Left lobe of liver (tissue), 2 donors: ENCODE results near the gene KCNT1. TPM values are rescaled to one million over a fixed set of nuclear protein-coding genes. Genes with fewer than 3 reads are reported as not detected.

Source experiments
- ATAC-seq: fragments of 200-7000 bp; cut with Tn5 transposase; one replicate; pipeline ENCODE4 v1.9.1; 2020; ENCODE audit warnings: mild to moderate bottlenecking, moderate library complexity
- DNase-seq: peaks from one replicate; pipeline ENCODE4 v3.0.0-alpha.2; 2020; ENCODE audit warnings: low spot score
- total RNA-seq: library from RNA; stranded (reverse); gene quantifications from one replicate; pipeline ENCODE4 v1.2.1, GENCODE V29; 2021
- donor health status: DM: no; HTN: no; CAD: no; lungs with moderate emphysema.
- donor health status: DM: no; HTN: yes; CAD: no.

The KCNT1 gene
- total RNA-seq, 1 donor from 2014 or later = not detected

DNA sequence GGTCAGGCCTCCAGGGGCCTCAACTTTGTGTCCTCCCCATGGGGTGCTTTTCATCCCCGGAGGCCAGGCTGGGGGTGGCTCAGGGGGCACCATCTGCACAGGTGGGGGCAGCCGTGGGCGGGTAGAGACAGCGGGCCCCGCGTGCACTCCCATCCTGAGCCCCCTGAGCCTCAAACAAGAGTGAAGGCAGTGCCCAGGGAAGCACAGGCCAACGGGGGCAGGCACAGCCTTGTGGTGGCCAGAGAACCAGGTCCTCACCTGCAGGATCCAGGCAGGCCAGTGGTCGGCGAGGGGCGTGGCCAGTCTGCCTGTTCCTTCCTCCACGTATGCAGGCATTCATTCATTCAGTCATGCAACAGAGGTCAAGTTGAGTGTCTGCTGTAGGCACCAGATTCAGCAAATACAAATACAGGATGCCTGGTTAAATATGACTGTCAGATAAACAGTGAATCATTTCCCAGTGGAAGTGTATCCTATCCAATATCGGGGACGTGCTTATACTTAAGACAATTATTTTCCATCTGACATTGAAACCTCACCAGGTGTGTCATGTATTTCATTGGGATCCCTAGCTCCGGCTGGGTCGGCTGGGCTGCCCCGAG is 22.3 kb downstream of the KCNT1 start:
- no peak for ATAC-seq
- no peak for DNase-seq

DNA sequence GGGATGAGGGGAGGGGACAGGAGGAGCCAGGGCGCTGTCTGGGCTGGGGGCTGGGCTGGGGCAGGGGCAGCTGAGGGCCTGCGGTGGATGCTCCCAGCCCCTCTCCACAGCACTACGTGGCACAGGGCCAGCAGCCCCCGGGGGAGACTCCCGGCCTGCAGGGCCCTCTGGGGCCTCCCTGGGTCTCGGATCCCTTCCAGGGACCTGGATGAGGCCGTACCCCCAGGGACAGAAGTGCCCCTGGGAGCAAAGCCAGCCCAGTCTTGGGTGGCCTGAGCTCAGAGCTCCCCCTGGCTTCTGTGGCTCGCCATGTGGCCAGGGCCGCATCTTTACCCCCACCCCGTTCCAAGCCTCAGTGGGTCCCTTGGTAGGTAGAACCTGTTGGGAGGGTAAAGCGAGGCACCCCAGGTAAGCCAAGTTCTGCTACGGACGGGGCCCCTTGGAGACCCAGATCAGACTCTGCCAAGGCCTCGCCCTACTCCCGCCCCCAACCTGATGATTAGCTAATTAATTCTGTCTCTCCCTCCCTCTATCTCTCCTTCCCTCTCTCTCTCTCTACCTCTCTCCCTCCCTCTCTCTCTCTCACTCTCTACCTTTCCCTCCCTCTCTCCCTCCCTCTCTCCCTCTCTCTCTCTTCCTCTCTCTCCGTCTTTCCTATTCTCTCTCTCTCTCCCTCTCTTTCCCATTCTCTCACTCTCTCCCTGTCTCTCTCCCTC is 24.3 kb downstream of the KCNT1 start:
- no peak for ATAC-seq
- no peak for DNase-seq

DNA sequence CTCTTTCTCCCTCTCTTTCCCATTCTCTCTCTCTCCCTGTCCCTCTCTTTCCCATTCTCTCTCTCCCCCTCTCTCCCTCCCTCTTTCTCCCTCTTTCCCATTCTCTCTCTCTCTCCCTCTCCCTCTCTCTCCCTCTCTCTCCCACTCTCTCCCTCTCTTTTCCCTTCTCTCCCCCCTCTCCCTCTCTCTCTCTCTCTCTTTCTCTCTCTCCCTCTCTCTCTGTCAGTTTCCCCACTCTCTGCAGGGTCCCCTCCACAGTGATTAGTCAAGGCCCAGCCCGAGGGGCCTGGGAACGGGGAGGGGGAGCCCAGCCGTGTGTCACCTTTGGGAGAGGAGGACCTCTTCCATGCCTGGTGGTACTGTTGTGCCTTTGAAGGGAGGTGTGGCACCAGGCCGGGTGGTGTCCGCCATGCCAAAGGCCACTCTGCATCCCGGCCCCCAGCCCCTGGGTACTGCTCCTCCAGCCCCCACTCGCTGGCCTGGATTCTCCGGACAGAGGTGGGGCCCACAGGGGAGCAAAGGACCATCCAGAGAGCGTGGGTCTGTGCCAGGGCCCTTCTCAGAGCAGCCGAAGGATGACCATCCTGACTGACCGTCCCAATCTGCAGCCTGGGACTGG is 25.4 kb downstream of the KCNT1 start:
- DNase-seq = no peak
- no peak for ATAC-seq

DNA sequence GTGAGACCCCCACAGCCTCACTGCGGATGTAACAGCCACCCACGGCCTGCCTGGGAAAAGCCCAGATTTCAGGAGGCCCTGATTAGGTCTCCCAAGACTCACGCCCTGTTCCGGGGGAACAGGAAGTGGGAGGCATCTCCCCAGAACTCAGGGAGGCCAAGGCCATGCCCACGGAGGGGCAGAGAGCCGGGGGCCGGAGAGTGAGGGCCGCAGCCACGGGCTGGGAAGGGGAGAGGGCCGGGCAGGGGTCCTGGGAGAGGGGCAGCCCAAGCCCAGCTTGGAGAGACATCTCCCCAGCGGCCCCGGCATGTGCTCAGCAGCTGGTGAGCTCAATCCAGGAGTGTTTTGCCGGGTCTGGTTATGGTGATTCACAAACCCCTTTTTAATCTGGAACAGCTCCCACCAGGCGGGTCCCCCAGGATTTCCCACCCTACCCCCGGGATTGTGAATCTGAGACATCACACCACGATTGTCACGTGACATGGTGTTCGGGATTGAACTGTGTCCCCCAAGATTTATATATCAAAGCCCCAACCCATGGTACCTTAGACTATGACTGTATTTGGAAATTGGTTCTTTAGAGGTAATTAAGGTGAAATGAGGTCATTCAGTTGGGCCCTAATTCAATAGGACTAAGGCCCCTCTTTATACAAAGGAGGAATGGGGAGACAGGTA is 26.6 kb downstream of the KCNT1 start:
- DNase-seq (no peak), ATAC-seq (no peak)

DNA sequence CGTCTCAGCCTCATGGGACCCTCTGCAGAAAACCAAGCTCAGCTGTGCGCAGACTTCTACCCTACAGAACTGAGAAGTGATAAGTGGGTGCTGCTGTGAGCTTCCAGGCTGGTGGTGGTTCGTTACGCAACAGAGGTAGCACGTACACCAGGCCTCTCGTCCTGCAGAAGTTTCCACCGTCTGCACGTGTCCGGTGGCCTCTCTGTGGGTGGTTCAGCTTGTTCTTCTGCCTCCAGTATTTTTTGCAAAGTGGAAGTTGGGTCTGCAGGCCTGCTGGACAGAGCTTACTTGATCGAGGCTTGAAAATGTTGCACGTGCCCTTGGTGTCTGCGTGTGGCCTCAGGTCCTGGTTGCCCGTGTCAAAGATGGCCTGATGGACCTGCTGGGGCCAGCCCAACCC is 27.5 kb downstream of the KCNT1 start:
- ATAC-seq (no peak), DNase-seq (no peak)

DNA sequence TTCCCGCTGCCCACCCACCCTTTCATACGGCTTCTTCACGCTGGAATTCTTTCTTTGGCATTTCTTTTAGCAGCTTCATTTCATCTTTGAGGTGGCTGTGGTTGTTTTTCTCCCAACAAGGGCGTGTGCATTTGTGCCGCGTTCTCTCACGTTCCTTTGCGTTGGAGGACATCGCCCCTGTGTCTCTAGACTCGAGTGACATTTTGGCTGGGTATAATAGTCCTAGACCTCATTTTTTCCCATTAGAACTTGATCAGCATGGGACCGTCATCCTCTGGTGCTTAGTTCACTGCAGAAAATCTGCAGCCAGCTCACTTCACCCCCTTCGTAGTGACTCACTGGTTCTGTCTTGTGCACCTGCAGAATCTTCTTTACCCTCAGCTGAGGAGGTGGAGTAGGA is 29.5 kb downstream of the KCNT1 start:
- ATAC-seq = no peak
- no peak for DNase-seq

DNA sequence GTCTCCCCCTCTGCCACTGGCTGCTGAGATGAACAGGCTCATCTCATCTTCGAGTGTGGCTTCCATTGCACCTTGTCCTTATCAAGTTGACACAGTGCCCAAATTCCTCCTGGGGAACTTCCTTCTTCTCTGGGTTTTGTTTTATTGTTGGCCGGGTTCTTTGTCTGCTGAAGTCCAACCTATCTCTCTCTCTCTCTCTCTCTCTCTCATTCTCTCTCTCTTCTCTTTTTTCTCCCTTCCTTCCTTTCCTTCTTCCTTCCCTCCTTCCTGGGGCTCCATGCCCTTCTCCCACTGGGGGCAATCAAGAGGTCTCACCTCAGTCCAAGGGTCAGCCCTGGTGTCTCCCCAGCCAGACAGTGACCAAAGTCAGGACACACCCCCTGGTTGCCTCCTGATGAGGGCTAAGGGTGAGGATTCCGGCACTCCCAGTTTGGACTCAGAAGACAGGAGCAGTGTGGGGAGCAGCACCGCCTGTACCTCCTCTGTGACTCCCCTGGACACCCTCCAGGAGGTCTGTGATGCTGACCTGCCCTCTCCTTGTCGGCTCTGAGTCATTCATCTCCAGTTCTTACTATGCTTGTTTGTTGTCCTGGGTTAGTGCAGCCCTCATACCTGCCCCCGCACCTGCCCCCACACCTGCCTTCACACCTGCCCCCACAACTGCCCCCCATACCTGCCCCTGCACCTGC is 30.7 kb downstream of the KCNT1 start:
- ATAC-seq = no peak
- DNase-seq = no peak

DNA sequence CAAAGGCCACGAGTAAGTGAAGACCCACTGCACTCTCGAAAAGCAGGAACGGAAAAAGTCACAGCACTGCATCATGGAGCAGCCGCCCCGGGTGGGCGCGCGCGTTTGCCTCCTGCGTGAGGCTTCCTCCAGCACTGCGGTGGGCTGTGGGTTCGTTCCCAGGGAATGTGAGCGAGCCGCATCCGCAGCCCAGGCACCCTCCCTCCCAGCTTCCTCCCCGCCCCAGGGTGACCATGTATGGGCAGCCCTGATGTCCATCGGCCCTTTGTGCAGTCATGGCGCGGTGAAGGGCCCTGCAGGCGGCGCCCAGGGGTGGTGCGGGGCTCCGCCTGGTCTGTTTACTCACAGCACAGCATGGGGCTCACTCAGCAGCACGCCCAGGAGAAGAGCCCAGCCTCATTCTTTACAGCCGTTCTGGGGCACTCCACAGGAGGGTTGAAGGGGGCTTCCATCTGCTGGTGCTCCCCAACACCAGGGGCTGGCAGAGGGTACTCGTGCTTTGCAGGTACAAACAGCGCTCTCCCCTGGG is 32.7 kb downstream of the KCNT1 start:
- DNase-seq (no peak), ATAC-seq (no peak)

DNA sequence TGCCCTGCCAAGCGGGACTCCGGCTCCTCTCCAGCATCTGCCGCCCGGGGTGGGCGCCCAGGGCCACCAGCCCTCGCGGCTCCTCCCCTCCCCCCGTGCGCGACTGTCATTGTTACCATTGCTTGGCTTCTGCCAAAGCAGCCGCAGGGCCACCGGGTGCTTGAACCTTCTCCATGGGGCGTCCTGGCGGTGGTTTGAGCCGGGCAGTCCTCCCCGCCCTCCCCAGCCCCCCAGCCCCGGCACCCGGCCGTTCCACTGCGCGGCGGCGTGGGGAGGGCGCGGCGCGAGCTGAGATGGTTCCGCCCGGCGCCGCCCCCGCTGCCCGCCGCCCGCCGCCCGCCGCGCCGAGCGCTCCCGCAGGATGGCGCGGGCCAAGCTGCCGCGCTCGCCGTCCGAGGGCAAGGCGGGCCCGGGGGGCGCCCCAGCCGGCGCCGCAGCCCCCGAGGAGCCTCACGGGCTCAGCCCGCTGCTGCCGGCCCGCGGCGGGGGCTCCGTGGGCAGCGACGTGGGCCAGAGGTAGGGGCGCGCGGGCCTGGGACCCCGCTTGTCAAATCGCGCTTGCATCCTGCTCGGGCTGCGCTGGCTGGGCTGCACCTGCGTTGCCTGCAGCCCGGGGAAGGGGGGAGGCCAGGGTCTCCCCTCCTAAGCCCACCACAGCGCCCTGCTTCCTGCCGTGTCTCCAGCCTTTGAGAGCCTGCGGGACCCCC is 34.4 kb downstream of the KCNT1 start:
- ATAC-seq = no peak
- DNase-seq = no peak

DNA sequence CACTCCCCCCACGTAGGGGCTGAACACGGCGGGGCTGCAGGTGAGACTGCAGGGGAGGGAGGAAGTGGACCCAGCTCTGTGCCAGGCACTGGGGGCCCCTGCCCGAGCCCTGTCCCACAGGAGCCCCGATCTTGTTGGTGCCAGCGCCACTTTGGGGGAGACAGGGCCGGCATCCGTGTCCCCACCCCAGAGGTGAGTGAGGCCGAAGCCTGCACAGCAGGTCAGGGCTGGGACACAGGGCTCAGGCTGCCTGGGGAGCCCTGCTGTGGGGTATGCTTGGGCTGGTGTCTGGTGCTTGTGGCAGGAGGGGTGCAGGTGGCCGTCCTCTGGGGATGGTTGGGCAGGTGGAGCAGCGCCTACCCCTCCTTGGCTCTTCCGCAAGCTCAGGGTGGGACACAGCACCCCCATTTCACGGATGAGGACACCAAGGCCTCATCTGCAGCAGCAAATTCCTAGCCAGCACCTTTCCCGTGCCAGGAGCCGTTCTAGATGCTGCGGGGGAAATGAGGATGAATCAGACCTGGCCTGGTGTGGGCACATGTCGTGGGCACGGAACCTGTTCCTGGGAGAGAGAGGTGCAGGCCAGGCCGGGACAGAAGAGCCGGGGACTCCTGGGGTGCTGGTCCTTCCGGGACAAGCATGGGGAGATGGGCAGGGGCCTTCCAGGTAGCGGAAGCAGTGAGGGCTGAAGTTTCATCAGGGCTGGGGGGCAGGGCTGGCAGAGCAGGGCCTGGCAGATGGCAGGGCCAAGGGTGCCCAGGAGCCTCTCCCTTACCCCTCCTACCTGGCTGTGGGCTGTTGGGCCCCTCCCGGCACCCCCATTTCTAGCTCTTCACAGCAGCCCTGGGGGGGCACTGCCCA is 35.2 kb downstream of the KCNT1 start:
- no peak for ATAC-seq
- DNase-seq = no peak

DNA sequence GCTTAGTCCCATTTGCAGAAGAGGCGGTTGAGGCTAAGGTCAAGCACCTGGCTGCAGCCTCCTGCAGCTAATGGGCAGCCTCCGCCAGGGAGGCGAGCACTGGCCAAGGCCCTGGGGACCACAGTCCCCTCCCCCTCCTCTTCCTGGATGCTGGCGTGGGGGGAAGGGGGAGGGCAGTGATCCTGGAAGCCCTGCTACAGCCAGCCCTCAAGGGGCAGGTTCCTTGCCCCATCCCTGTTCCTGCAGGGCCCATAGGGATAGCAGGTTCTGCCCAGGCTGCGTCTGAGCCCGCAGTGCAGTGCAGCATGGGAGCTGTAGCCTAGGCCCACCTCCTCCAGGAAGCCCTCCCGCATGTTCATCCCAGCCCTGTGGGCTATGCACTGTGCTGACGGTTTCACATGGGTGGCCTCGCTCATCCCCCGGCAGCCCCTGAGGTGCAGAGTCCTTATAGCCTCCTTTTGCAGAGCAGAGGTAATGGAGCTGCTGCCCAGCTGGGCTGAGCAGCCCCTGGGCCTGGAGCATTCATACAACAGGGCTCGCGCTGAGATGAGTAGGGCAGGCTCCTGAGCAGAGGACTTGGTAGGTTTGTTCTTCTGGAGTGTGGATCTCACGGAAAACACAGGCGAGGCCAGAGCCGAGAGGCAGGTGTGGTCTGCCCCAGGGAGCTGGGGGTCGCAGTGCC is 36.0 kb downstream of the KCNT1 start:
- ATAC-seq = no peak
- no peak for DNase-seq

DNA sequence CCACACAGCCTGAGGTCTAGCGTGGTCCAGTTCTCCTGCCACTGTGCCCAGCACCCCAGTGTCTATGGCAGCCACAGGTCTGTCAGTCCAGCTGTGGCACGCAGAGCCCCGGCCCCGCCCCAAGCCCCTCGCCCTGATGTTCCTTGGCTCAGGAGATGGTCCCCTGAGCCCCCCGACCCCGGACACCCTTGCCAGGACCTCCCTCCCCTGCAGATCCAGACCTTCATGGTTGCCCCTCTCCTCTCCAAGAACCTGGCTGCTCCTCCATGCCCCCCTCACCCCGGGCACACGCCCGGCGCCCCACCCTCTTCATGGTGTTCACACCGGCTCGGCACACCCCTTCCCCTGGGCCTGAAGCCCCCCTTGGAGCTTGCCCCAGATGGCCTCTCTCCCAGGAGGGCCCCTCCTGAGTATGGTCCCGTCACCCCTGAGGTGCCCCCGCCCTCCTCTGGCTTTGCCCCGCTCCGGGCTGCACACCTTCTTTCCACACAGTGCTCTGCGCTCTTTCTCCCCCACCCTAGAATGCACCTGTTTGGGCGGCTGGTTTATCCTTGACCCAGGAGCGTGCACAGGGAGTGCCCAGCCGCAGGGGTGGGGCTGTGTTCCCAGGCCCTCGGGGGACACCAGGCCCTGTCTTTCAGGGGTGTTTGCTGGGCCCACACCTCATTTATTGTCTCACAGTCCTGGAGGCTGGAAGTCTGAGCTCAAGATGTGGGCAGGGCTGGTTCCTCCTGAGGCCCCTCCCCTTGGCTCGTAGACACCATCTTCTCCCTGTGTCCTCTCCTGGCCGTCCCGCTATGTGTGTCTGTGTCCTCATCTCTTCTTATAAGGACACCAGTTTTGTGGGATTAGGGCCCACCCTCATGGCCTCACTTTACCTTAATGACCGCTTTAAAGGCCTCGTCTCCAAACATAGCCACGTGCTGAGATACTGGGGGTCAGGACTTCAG is 37.6 kb downstream of the KCNT1 start:
- no peak for ATAC-seq
- DNase-seq = no peak

DNA sequence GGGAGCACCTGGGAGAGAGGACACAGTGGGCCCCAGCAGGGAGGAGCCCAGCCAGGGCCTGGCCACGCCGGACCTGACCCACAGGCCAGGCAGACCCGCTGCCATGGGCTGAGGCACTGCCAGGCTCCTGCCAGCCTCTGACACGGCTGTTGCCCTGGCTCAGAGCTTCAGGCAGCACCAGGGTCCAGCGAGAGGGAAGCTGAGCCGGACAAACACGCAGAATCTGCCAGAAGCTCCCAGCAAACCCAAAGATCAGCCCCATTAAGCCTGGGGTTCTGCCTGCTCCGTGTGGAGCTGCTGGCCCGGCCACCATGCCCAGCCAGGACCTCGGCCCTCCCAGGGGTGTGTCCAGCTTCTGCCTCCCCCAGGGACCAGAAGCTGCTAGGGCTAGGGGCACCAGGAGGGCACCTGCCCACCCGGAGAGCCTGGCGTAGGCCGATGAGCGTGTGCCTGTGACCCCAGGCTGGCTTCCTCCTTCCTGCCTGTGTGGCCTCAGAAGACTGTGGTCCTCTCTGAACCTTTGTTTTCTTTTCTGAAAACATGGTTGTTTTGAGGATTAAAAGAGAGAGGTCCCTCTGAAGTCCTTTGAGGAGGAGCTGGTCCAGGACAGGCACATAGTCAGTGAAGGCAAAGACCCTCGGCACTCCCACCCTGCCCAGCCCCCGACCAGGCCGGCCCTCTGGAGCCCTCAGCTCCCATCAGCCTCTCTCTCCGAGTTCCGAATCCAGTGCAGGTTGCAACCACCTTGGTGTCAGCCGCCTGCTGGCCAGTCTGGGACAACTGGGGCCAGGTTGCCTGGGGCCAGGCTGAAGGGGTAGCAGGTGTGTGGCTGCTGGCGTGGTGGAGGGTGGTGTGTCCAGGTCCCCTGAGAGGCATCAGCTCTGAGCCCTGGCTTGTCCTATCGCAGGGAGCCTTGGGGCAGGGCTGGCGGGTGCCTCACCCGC is 39.6 kb downstream of the KCNT1 start:
- no peak for DNase-seq

DNA sequence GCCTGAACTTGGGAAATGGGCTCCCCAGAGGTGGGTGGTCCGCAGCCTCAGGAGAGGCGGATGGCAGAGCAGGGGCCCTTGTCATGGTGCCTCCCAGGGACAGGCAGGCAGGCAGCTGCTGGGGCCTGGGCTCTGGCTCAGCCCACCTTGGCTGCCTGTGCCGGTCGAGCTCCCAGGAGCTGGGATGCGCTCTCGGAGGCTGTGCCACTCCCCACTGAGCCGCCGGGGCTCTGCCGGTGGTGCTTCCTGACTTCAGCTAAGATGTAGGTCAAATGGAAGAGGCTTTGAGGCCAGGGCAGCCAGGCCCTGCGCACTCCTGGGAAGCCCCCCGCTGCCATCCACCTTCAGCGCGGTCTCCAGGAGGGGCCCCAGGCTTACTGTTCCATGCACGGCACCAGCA is 41.0 kb downstream of the KCNT1 start:
- DNase-seq (no peak), ATAC-seq (no peak)

More for the DNA sequence above, 39.6 kb downstream of the KCNT1 start:
- ATAC-seq = no peak

DNA sequence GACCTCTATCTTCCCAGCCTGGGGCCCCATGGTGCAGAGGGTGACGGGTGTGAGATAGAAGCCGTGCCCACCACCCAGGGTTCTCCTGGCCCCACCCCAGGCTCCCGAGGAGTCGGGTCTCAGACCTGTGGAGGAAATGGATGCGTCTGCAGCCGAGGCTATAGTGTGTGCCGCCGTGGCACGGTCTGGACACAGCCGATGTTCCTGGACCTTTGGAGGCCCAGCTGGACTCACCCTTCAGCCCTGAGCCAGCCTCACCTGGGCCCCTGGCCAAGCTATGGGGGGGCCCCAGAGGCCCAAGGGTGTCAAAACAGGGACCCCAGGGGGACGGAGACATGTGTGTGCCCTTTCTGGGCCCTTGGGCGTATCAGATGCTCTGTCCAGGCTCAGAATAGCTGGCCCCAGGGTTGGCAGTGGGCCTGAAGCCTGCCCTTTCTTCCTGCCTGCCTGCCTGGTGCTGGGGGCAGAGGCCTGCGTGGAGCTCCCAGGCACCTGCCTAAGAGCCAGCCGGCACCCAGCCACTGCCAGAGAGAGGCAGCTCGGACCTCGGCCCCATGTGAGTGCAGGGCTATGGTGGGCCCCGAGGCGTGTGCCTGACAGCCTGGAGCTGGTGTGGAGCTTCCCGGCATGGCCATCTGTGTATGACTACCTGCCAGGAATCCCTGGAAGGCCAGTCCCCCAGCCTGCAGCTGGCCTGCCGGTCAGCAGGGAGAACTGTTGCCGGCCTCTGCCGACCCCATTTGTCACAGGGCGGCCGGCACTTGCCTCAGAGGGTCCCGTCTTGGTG is 41.8 kb downstream of the KCNT1 start:
- ATAC-seq = no peak
- no peak for DNase-seq
